ENCODE measurements around the gene PM20D1. TPM values are rescaled to one million over a fixed set of nuclear protein-coding genes. Genes with fewer than 3 reads are reported as not detected.
"Not testable (repeated sequence)": the region's sequence is repeated elsewhere in the genome, so short reads cannot be mapped to it uniquely, and the experiment has no call there.

PM20D1 gene
- total RNA-seq: under 1 TPM; 0.20 to 0.25 TPM

GRCh38 chr1:205849619-205850355 is at the start of gene PM20D1:
Gene PM20D1, minus strand, starts transcription at chr1:205850132. Its CDS starts 60 bp downstream, at chr1:205850072.
- Mint-ChIP-seq H3K27me3 (no peaks in the 10 kb centered on the region), H3K4me3 (peak within 1 kb of the TSS; percentile 79), H3K4me1 (peaks cover 23% of the 10 kb centered on the region), H3K36me3 (peaks cover 4% of the 10 kb centered on the region), H3K27ac (peak within 1 kb of the TSS; percentile 59), H3K9me3 (no peaks in the 10 kb centered on the region)
- peak; percentile 76 for DNase-seq

GRCh38 chr1:205896351-205896750 is 46.4 kb upstream of the PM20D1 start:
- Mint-ChIP-seq H3K4me3 (no peak overlapping the region), H3K9me3 (peaks cover 16% of the 10 kb centered on the region), H3K27me3 (peaks cover 6% of the 10 kb centered on the region), H3K4me1 (no peaks in the 10 kb centered on the region), H3K36me3 (peaks cover 25% of the 10 kb centered on the region), H3K27ac (no peak overlapping the region)
- no peak for DNase-seq

- Mint-ChIP-seq H3K9me3 (peaks cover 18% of the 10 kb centered on the region), H3K36me3 (peaks cover 35% of the 10 kb centered on the region)
- H3K4me1 Mint-ChIP-seq, H3K27ac Mint-ChIP-seq, H3K27me3 Mint-ChIP-seq, H3K4me3 Mint-ChIP-seq, DNase-seq: not testable (repeated sequence)
Measured at GRCh38 chr1:205894119-205894518, 44.2 kb upstream of the PM20D1 start.

- H3K27ac Mint-ChIP-seq, H3K27me3 Mint-ChIP-seq, H3K4me1 Mint-ChIP-seq, DNase-seq, H3K4me3 Mint-ChIP-seq: not testable (repeated sequence)
- Mint-ChIP-seq H3K36me3 (peaks cover 36% of the 10 kb centered on the region), H3K9me3 (peaks cover 23% of the 10 kb centered on the region)
Measured at GRCh38 chr1:205892175-205892574, 42.2 kb upstream of the PM20D1 start.

GRCh38 chr1:205891481-205891880 is 41.5 kb upstream of the PM20D1 start:
- peaks cover 34% of the 10 kb centered on the region for H3K36me3 Mint-ChIP-seq
- not testable (repeated sequence) for DNase-seq, H3K4me3 Mint-ChIP-seq, H3K27ac Mint-ChIP-seq, H3K4me1 Mint-ChIP-seq, H3K27me3 Mint-ChIP-seq
- peaks cover 19% of the 10 kb centered on the region for H3K9me3 Mint-ChIP-seq

GRCh38 chr1:205890631-205891030 is 40.7 kb upstream of the PM20D1 start:
- not testable (repeated sequence) for H3K4me1 Mint-ChIP-seq, DNase-seq, H3K4me3 Mint-ChIP-seq, H3K27me3 Mint-ChIP-seq, H3K27ac Mint-ChIP-seq
- peaks cover 13% of the 10 kb centered on the region for H3K9me3 Mint-ChIP-seq
- H3K36me3 Mint-ChIP-seq: peaks cover 29% of the 10 kb centered on the region

GRCh38 chr1:205889706-205890105 is 39.8 kb upstream of the PM20D1 start:
- Mint-ChIP-seq H3K9me3 (peaks cover 11% of the 10 kb centered on the region), H3K36me3 (peaks cover 25% of the 10 kb centered on the region)
- H3K27me3 Mint-ChIP-seq, H3K4me1 Mint-ChIP-seq, DNase-seq, H3K4me3 Mint-ChIP-seq, H3K27ac Mint-ChIP-seq: not testable (repeated sequence)

GRCh38 chr1:205889006-205889405 is 39.1 kb upstream of the PM20D1 start:
- Mint-ChIP-seq H3K9me3 (peaks cover 11% of the 10 kb centered on the region), H3K36me3 (peaks cover 18% of the 10 kb centered on the region)
- H3K27me3 Mint-ChIP-seq, DNase-seq, H3K4me1 Mint-ChIP-seq, H3K4me3 Mint-ChIP-seq, H3K27ac Mint-ChIP-seq: not testable (repeated sequence)

- no peak for DNase-seq
- H3K27ac Mint-ChIP-seq: no peak overlapping the region
- peaks cover 10% of the 10 kb centered on the region for H3K36me3 Mint-ChIP-seq
- H3K27me3 Mint-ChIP-seq: no peaks in the 10 kb centered on the region
- no peak overlapping the region for H3K4me3 Mint-ChIP-seq
- peaks cover 15% of the 10 kb centered on the region for H3K9me3 Mint-ChIP-seq
- peaks cover under 1% of the 10 kb centered on the region for H3K4me1 Mint-ChIP-seq
Measured at GRCh38 chr1:205883792-205884191, 33.9 kb upstream of the PM20D1 start.

- H3K27me3 Mint-ChIP-seq: no peaks in the 10 kb centered on the region
- H3K27ac Mint-ChIP-seq: no peak overlapping the region
- H3K4me3 Mint-ChIP-seq: no peak overlapping the region
- no peaks in the 10 kb centered on the region for H3K4me1 Mint-ChIP-seq
- H3K36me3 Mint-ChIP-seq: peaks cover 16% of the 10 kb centered on the region
- peaks cover 24% of the 10 kb centered on the region for H3K9me3 Mint-ChIP-seq
- DNase-seq: no peak
Measured at GRCh38 chr1:205880923-205881322, 31.0 kb upstream of the PM20D1 start.

GRCh38 chr1:205879974-205880373 is 30.0 kb upstream of the PM20D1 start:
- no peak overlapping the region for H3K4me3 Mint-ChIP-seq
- H3K4me1 Mint-ChIP-seq: no peaks in the 10 kb centered on the region
- peaks cover 24% of the 10 kb centered on the region for H3K9me3 Mint-ChIP-seq
- no peak for DNase-seq
- no peaks in the 10 kb centered on the region for H3K27me3 Mint-ChIP-seq
- no peak overlapping the region for H3K27ac Mint-ChIP-seq
- H3K36me3 Mint-ChIP-seq: peaks cover 16% of the 10 kb centered on the region

GRCh38 chr1:205878026-205878425 is 28.1 kb upstream of the PM20D1 start:
- peaks cover 24% of the 10 kb centered on the region for H3K9me3 Mint-ChIP-seq
- DNase-seq: no peak
- no peak overlapping the region for H3K27ac Mint-ChIP-seq
- peaks cover 16% of the 10 kb centered on the region for H3K36me3 Mint-ChIP-seq
- H3K4me3 Mint-ChIP-seq: no peak overlapping the region
- no peaks in the 10 kb centered on the region for H3K4me1 Mint-ChIP-seq
- H3K27me3 Mint-ChIP-seq: no peaks in the 10 kb centered on the region

GRCh38 chr1:205873148-205873547 is 23.2 kb upstream of the PM20D1 start:
- H3K9me3 Mint-ChIP-seq, H3K36me3 Mint-ChIP-seq: not testable (repeated sequence)

GRCh38 chr1:205870236-205870635 is 20.3 kb upstream of the PM20D1 start:
- H3K4me1 Mint-ChIP-seq: no peaks in the 10 kb centered on the region
- no peak for DNase-seq
- H3K36me3 Mint-ChIP-seq: no peaks in the 10 kb centered on the region
- no peaks in the 10 kb centered on the region for H3K9me3 Mint-ChIP-seq
- H3K27me3 Mint-ChIP-seq: no peaks in the 10 kb centered on the region
- H3K4me3 Mint-ChIP-seq: no peak overlapping the region
- no peak overlapping the region for H3K27ac Mint-ChIP-seq

More at GRCh38 chr1:205873148-205873547, 23.2 kb upstream of the PM20D1 start:
- not testable (repeated sequence) for H3K27ac Mint-ChIP-seq, H3K4me1 Mint-ChIP-seq, DNase-seq, H3K4me3 Mint-ChIP-seq, H3K27me3 Mint-ChIP-seq

- peaks cover 5% of the 10 kb centered on the region for H3K36me3 Mint-ChIP-seq
- no peaks in the 10 kb centered on the region for H3K9me3 Mint-ChIP-seq
- peaks cover 1% of the 10 kb centered on the region for H3K4me1 Mint-ChIP-seq
- H3K4me3 Mint-ChIP-seq: no peak overlapping the region
- H3K27me3 Mint-ChIP-seq: no peaks in the 10 kb centered on the region
- DNase-seq: no peak
- no peak overlapping the region for H3K27ac Mint-ChIP-seq
Measured at GRCh38 chr1:205861540-205861939, 11.6 kb upstream of the PM20D1 start.

Measured in activated naive CD8-positive, alpha-beta T cell treated with anti-CD3 and anti-CD28 coated beads for 36 hours (primary cell).